CD14-positive monocyte (primary cell): Measurements from ENCODE around the gene TTR. TPM values are rescaled to one million over a fixed set of nuclear protein-coding genes. Genes with fewer than 3 reads are reported as not detected.

Source experiments
- DNase-seq, 3 donors: peaks; one replicate each; pipeline ENCODE4 v3.0.0-alpha.2; 2011 to 2022
- H2AFZ ChIP-seq: 2 replicates; pipeline ENCODE4 v1.6.0; 2012; ENCODE audit warnings: mild to moderate bottlenecking, low read depth, low read length, inconsistent platforms; ENCODE audit not compliant: insufficient read depth, poor library complexity, severe bottlenecking
- H3K27ac ChIP-seq, 2 donors: 1 replicate in 1 of 2; 2 replicates in 1 of 2; pipeline ENCODE4 v1.5.1; 2012 to 2013; ENCODE audit warnings: low read length in 2 of 2, control low read depth in 1 of 2, inconsistent platforms in 1 of 2, low read depth in 1 of 2, mild to moderate bottlenecking in 1 of 2
- H3K27me3 ChIP-seq, 2 donors: one replicate each; pipeline versions ENCODE4 v1.6.0 to v1.6.1; 2011 to 2013; ENCODE audit warnings: low read length in 2 of 2; ENCODE audit not compliant: control insufficient read depth in 2 of 2, insufficient read depth in 2 of 2
- H3K36me3 ChIP-seq, 2 donors: replicated peaks in 1 of 2; 1 replicate in 1 of 2; 2 replicates in 1 of 2; pipeline versions ENCODE4 v1.5.1 to v1.6.1; 2012 to 2013; ENCODE audit warnings: low read length in 2 of 2, control low read depth in 1 of 2, inconsistent platforms in 1 of 2, mild to moderate bottlenecking in 1 of 2; ENCODE audit not compliant: insufficient read depth in 2 of 2, control insufficient read depth in 1 of 2
- H3K4me1 ChIP-seq, 2 donors: 1 replicate in 1 of 2; 2 replicates in 1 of 2; pipeline versions ENCODE4 v1.5.1 to v1.6.1; 2012 to 2013; ENCODE audit warnings: low read length in 2 of 2, control low read depth in 1 of 2, inconsistent platforms in 1 of 2, mild to moderate bottlenecking in 1 of 2, moderate library complexity in 1 of 2; ENCODE audit not compliant: insufficient read depth in 2 of 2, control insufficient read depth in 1 of 2
- H3K4me2 ChIP-seq: replicated peaks from 2 replicates; pipeline ENCODE3; 2012; ENCODE audit warnings: low read length, moderate library complexity, mild to moderate bottlenecking; ENCODE audit not compliant: poor library complexity, severe bottlenecking; ENCODE audit errors: extremely low read depth
- H3K4me3 ChIP-seq, 3 experiments: fragments of 200-600 bp in 1 of 3; sonication (generic) in 1 of 3; replicated peaks in 1 of 3; 1 replicate in 2 of 3; 2 replicates in 1 of 3; pipeline ENCODE4 v1.5.1; 2011 to 2013; ENCODE audit warnings: low read length in 3 of 3, mild to moderate bottlenecking in 3 of 3, control low read depth in 2 of 3, low read depth in 2 of 3, inconsistent platforms in 1 of 3, moderate library complexity in 1 of 3
- H3K79me2 ChIP-seq: 2 replicates; pipeline ENCODE4 v1.6.0; 2012; ENCODE audit warnings: mild to moderate bottlenecking, control low read depth, inconsistent platforms, low read length, moderate library complexity; ENCODE audit not compliant: insufficient read depth
- H3K9ac ChIP-seq: 2 replicates; pipeline ENCODE4 v1.6.0; 2017; ENCODE audit warnings: low read length, mild to moderate bottlenecking; ENCODE audit not compliant: insufficient read depth, poor library complexity, severe bottlenecking
- H3K9me3 ChIP-seq, 2 donors: replicated peaks in 1 of 2; 1 replicate in 1 of 2; 2 replicates in 1 of 2; pipeline versions ENCODE4 v1.5.1 to v1.6.1; 2012 to 2013; ENCODE audit warnings: low read length in 2 of 2, control low read depth in 1 of 2; ENCODE audit not compliant: control insufficient read depth in 1 of 2, insufficient read depth in 1 of 2
- H4K20me1 ChIP-seq: 2 replicates; pipeline ENCODE4 v1.6.0; 2012; ENCODE audit warnings: mild to moderate bottlenecking, low read length, control low read depth, moderate library complexity; ENCODE audit not compliant: insufficient read depth
- H3K27ac Mint-ChIP-seq, 7 donors: one replicate each; pipeline ENCODE4 v1.8.0; 2020; ENCODE audit warnings: mild to moderate bottlenecking in 7 of 7, mixed read lengths in 7 of 7, moderate library complexity in 6 of 7, inconsistent platforms in 2 of 7
- H3K27me3 Mint-ChIP-seq, 3 donors: one replicate each; pipeline ENCODE4 v1.8.0; 2021 to 2022; ENCODE audit warnings: low read depth in 3 of 3, mild to moderate bottlenecking in 3 of 3, mixed read lengths in 3 of 3, moderate library complexity in 3 of 3, inconsistent platforms in 1 of 3
- H3K36me3 Mint-ChIP-seq, 2 donors: one replicate each; pipeline ENCODE4 v1.8.0; 2020; ENCODE audit warnings: mixed read lengths in 2 of 2, inconsistent platforms in 1 of 2, mild to moderate bottlenecking in 1 of 2
- H3K4me1 Mint-ChIP-seq: one replicate; pipeline ENCODE4 v1.8.0; 2020; ENCODE audit warnings: mild to moderate bottlenecking, mixed read lengths
- H3K4me3 Mint-ChIP-seq, 2 donors: one replicate each; pipeline ENCODE4 v1.8.0; 2020; ENCODE audit warnings: mild to moderate bottlenecking in 2 of 2, mixed read lengths in 2 of 2, moderate library complexity in 1 of 2
- H3K9me3 Mint-ChIP-seq, 7 donors: one replicate each; pipeline ENCODE4 v1.8.0; 2020 to 2022; ENCODE audit warnings: mixed read lengths in 7 of 7, mild to moderate bottlenecking in 6 of 7, moderate library complexity in 6 of 7, inconsistent platforms in 2 of 7
- CTCF ChIP-seq: fragments of 200-600 bp; IDR thresholded peaks from one replicate; pipeline ENCODE4 v1.8.0; 2022; ENCODE audit warnings: antibody characterized with exemption, mild to moderate bottlenecking
- WGBS: methylation state at CpG from one replicate; pipeline ENCODE4 v1.1.5; 2013; ENCODE audit warnings: missing lambda C conversion rate; ENCODE audit not compliant: insufficient coverage; 5-methylcytosine and 5-hydroxymethylcytosine counted together
- intact Hi-C, 2 donors: fragments of 100-400 bp; cut with micrococcal nuclease; formaldehyde crosslinking; loops; one replicate each; pipeline versions ENCODE4 v1.15.0 to v1.15.1; 2023
- polyA plus RNA-seq, 3 donors: library from polyadenylated mRNA; depleted of rRNA in 1 of 3; unstranded in 2 of 3; stranded (reverse) in 1 of 3; fragments of 300-500 nt in 2 of 3; fragments of >200 nt in 1 of 3; fragmentation: Illumina TruSeq in 2 of 3; gene quantifications; 1 replicate in 2 of 3; 2 replicates in 1 of 3; pipeline ENCODE4 v1.2.3, GENCODE V29; 2012 to 2021

The TTR gene
- polyA plus RNA-seq, 3 donors: not detected

DNA sequence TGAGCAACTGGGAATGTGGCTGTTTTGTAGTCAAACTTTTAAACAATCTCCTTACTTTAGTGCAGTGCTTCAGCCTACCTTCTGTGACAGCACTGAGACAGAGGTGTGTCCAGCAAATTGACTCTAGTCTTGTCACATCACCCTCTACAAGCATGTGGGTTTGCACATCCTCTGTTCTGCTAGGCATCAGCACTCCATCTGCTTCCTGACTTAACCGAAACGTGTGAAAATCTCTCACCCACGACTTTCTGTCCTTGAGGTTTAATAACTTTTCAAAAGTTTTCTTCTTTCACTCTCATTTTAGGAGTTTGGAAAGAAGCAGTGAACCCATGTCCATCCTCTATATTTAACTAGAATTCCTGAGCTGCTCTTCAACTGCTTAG, 42.6 kb downstream of the TTR start:
- H4K20me1 ChIP-seq: no peaks in the 10 kb centered on the region
- H3K27me3 ChIP-seq: no peaks in the 10 kb centered on the region
- Mint-ChIP-seq H3K36me3 (peaks cover 8 to 16% of the 10 kb centered on the region in 2 donors), H3K27me3 (no peaks in the 10 kb centered on the region), H3K4me1 (peaks cover 22% of the 10 kb centered on the region), H3K27ac (peak overlapping the region in 1 of 7 donors; percentile 42), H3K9me3 (peaks cover 0 to 5% (median 2%) of the 10 kb centered on the region in 7 donors), H3K4me3 (no peak overlapping the region)
- H3K36me3 ChIP-seq: peaks cover 0 to 6% of the 10 kb centered on the region in 2 donors
- H3K9ac ChIP-seq: no peak overlapping the region
- TF ChIP-seq CTCF: no peak
- no peaks in the 10 kb centered on the region for H3K79me2 ChIP-seq
- no peak for DNase-seq
- H3K4me3 ChIP-seq: no peak overlapping the region
- peaks cover 9 to 17% of the 10 kb centered on the region in 2 donors for H3K4me1 ChIP-seq
- no CpG with 5 or more reads among the region's 3 CpGs for WGBS
- H3K9me3 ChIP-seq: no peaks in the 10 kb centered on the region
- no peak overlapping the region for H2AFZ ChIP-seq
- no peak overlapping the region for H3K27ac ChIP-seq
- intact Hi-C loops: no loop called here
- no peak overlapping the region for H3K4me2 ChIP-seq

GRCh38 chr18:31636387-31636786, 44.7 kb downstream of the TTR start:
- TF ChIP-seq CTCF: no peak
- H3K27ac ChIP-seq: no peak overlapping the region
- no peak overlapping the region for H3K27ac Mint-ChIP-seq
- no peak for DNase-seq
- H3K79me2 ChIP-seq: no peaks in the 10 kb centered on the region
- H3K27me3 ChIP-seq: no peaks in the 10 kb centered on the region
- H3K4me1 ChIP-seq: peaks cover 0 to 7% of the 10 kb centered on the region in 2 donors
- H3K4me2 ChIP-seq: no peak overlapping the region
- H3K27me3 Mint-ChIP-seq: no peaks in the 10 kb centered on the region
- H3K9me3 ChIP-seq: no peaks in the 10 kb centered on the region
- peaks cover 13% of the 10 kb centered on the region for H3K4me1 Mint-ChIP-seq
- intact Hi-C loops: no loop called here
- H4K20me1 ChIP-seq: no peaks in the 10 kb centered on the region
- H2AFZ ChIP-seq: no peak overlapping the region
- peaks cover 0 to 5% (median 0%) of the 10 kb centered on the region in 7 donors for H3K9me3 Mint-ChIP-seq
- H3K9ac ChIP-seq: no peak overlapping the region
- peaks cover 0 to 6% of the 10 kb centered on the region in 2 donors for H3K36me3 ChIP-seq
- H3K36me3 Mint-ChIP-seq: peaks cover 8 to 16% of the 10 kb centered on the region in 2 donors
- H3K4me3 Mint-ChIP-seq: no peak overlapping the region
- no peak overlapping the region for H3K4me3 ChIP-seq
